Measurements from ENCODE around the gene PNPLA7.

The PNPLA7 gene

DNA sequence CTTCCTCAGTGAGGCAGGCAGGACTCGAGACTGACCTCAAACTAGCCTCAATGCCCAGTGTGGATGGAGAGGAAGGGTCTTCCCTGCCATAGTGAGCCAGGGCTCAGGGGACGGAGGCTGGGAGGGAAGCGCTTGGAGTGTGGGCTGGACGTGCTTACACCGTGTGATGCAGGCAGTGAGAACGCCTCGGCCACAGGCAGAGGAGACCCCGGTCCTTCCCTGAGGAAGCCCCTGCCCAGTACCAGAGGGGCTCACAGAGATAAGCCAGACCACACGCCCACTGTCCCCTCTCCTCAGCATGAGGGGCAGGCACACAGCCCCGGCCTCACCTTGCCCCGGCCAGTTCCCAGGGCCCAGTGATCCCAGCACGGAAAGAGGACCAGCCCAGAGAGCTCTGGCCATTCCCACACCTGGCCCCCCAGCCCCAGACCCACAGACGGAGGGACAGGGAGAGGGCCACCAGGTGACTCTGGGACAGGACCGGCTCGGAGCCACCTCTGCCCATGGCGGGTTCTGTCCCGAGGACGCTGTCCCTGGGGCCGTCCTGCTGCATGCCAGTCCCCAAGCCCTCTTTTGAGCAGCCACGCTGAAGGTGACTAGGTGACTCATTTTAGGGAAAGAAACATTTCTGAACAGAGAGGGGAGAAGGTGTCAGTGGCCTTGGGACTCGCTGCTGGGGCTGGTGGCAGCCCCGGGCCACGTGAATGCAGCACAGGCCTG, 85.0 kb downstream of the PNPLA7 start:
- H3K27me3 ChIP-seq (ENCODE audit: control insufficient read depth, insufficient read depth, low read length) = no peaks in the 10 kb centered on the region
- no peak overlapping the region for H3K4me3 ChIP-seq (ENCODE audit: low read length)
- no peaks in the 10 kb centered on the region for H3K9me3 ChIP-seq (ENCODE audit: control insufficient read depth, low read depth, low read length)
- H3K9ac ChIP-seq (ENCODE audit: low read length) = no peak overlapping the region
- H3K36me3 ChIP-seq (ENCODE audit: control insufficient read depth, low read depth, low read length) = no peaks in the 10 kb centered on the region
- no peaks in the 10 kb centered on the region for H3K4me1 ChIP-seq (ENCODE audit: control insufficient read depth, low read depth, low read length)
- H3K27ac ChIP-seq (ENCODE audit: low read length) = no peak overlapping the region

DNA sequence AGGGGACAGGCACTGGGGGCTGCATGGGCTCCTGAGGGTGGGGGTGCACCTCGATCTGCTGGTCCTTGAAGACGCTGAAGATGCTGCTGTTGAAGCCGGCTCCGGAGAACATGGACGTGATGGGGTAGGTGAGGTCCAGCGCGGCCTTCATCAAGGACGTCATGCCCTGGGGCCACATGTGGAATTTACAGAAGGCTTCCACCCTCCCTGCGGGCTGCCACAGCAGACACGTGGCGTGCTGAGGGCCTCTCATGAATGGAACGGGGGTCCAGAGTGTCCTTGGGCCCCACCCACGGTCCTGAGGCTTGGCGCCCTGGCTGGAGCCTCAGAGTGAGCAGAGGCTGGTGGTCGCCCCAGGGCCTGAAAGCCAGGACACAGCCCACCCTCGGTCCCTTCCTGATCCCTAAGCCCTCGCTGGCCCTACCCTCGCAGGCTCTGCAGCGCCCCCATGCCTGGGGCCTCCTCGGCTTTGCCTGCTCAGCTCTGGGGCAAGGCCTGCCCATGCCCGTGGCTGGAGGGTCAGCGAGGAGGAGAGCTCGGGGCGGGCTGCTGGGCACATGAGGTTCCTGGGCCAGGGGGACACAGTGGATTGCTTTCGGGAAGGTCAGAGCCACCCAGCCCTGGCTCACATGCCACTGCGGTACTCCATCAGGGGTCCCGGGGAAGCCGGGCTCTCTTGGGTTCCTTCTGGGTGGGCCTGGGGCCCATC, 85.8 kb downstream of the PNPLA7 start:
- no peaks in the 10 kb centered on the region for H3K27me3 ChIP-seq (ENCODE audit: control insufficient read depth, insufficient read depth, low read length)
- H3K36me3 ChIP-seq (ENCODE audit: control insufficient read depth, low read depth, low read length) = no peaks in the 10 kb centered on the region
- H3K4me3 ChIP-seq (ENCODE audit: low read length) = no peak overlapping the region
- H3K9me3 ChIP-seq (ENCODE audit: control insufficient read depth, low read depth, low read length) = no peaks in the 10 kb centered on the region
- no peak overlapping the region for H3K9ac ChIP-seq (ENCODE audit: low read length)
- no peaks in the 10 kb centered on the region for H3K4me1 ChIP-seq (ENCODE audit: control insufficient read depth, low read depth, low read length)
- no peak overlapping the region for H3K27ac ChIP-seq (ENCODE audit: low read length)

DNA sequence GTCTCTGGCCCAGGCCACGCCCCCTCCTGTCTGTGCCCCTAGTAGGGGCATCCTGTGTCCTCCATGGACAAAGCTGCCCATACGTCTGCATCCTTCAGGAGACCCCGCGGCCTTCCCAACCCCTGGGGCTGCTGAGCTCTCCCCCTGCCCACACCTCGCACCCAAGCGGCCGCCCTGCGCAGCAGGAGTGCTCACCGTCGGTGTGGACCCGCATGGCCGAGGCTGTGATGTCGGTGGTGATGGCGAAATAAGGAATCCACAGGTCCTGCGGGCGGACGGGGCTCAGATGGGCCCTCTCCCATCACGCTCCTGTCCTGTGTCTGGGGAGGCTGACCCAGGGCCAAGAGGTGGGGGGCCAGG, 86.3 kb downstream of the PNPLA7 start:
- Histone ChIP-seq H3K27ac (ENCODE audit: low read length) (no peak overlapping the region), H3K4me1 (ENCODE audit: control insufficient read depth, low read depth, low read length) (no peaks in the 10 kb centered on the region), H3K36me3 (ENCODE audit: control insufficient read depth, low read depth, low read length) (no peaks in the 10 kb centered on the region), H3K9me3 (ENCODE audit: control insufficient read depth, low read depth, low read length) (no peaks in the 10 kb centered on the region), H3K27me3 (ENCODE audit: control insufficient read depth, insufficient read depth, low read length) (no peaks in the 10 kb centered on the region), H3K4me3 (ENCODE audit: low read length) (no peak overlapping the region), H3K9ac (ENCODE audit: low read length) (no peak overlapping the region)

DNA sequence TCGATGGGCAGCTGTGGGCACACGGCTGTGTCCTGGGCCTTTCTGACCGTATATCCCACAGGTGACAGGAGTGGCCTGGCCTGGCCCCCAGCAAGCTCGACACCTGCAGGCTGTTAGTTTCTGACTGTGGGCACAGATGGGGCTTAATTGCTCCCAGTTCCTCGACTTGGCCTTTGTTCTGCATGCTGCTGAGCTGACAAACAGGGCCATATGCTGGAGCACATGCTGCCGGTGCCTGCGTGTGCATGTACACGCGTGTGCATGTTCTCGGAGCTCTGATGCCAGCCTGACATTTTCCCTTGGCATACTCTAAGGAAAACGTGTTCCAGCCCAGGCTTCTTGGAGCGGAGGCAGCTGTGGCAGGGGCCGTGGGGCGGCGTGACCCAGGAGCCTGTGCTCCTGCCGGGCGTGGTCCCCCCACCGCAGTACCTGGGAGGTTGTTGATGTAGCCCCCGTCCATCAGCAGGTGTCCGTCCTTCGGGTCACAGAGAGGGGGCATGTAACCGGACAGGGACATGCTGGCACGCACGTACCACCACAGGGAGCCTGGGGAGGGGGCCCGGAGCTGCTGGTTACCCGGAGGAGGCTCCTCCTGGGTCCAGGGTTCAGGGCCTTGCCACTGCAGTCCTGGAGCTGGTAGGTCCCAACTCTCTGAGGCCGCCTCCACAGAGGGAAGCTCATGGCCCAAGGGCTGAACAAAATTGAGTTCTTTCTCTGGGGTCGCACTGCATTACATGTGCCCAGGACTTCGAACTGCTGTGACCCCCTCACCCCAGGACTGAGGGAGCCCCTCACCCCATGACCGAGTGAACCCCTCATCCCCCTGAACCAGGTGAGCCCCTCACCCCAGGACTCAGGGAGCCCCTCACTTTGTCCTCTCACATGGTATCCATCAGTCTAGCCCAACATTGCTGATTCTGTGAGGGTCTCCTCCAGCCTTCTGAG, 86.9 kb downstream of the PNPLA7 start:
- Histone ChIP-seq H3K9ac (ENCODE audit: low read length) (no peak overlapping the region), H3K4me3 (ENCODE audit: low read length) (no peak overlapping the region), H3K27ac (ENCODE audit: low read length) (no peak overlapping the region)

DNA sequence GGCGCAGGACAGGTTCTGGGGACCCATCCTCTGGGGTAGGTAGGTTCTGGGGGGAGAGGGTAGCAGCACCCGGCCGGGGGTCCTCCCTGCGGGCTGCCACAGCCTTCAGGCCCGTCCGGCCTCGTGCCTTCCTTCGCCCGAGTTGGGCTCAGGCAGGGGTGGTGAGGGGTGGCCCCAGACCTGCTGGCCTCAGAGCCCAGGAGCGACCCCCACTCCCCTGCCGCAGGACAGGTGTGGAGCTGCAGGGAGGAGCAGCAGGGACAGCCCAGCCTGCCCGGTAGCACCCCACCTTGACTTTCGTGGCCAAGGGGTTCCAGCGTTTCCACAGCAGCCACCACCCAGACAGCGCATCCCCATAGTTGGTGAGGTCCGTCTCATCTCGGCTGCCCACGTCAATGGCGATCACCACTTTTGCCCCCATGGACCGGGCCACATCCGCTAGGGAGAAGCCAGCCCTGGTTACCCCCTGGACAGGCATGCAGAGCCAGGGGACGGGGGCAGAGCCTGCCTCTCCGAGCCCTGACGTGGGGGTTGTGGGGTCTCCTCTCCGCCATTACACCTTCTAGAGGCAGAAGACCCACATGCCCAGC, 87.7 kb downstream of the PNPLA7 start:
- Histone ChIP-seq H3K27ac (ENCODE audit: low read length) (no peak overlapping the region), H3K4me3 (ENCODE audit: low read length) (no peak overlapping the region), H3K36me3 (ENCODE audit: control insufficient read depth, low read depth, low read length) (no peaks in the 10 kb centered on the region), H3K27me3 (ENCODE audit: control insufficient read depth, insufficient read depth, low read length) (no peaks in the 10 kb centered on the region), H3K9ac (ENCODE audit: low read length) (no peak overlapping the region), H3K4me1 (ENCODE audit: control insufficient read depth, low read depth, low read length) (no peaks in the 10 kb centered on the region), H3K9me3 (ENCODE audit: control insufficient read depth, low read depth, low read length) (no peaks in the 10 kb centered on the region)

More for the DNA sequence above, 86.9 kb downstream of the PNPLA7 start:
- Histone ChIP-seq H3K4me1 (ENCODE audit: control insufficient read depth, low read depth, low read length) (no peaks in the 10 kb centered on the region), H3K27me3 (ENCODE audit: control insufficient read depth, insufficient read depth, low read length) (no peaks in the 10 kb centered on the region), H3K36me3 (ENCODE audit: control insufficient read depth, low read depth, low read length) (no peaks in the 10 kb centered on the region), H3K9me3 (ENCODE audit: control insufficient read depth, low read depth, low read length) (no peaks in the 10 kb centered on the region)

DNA sequence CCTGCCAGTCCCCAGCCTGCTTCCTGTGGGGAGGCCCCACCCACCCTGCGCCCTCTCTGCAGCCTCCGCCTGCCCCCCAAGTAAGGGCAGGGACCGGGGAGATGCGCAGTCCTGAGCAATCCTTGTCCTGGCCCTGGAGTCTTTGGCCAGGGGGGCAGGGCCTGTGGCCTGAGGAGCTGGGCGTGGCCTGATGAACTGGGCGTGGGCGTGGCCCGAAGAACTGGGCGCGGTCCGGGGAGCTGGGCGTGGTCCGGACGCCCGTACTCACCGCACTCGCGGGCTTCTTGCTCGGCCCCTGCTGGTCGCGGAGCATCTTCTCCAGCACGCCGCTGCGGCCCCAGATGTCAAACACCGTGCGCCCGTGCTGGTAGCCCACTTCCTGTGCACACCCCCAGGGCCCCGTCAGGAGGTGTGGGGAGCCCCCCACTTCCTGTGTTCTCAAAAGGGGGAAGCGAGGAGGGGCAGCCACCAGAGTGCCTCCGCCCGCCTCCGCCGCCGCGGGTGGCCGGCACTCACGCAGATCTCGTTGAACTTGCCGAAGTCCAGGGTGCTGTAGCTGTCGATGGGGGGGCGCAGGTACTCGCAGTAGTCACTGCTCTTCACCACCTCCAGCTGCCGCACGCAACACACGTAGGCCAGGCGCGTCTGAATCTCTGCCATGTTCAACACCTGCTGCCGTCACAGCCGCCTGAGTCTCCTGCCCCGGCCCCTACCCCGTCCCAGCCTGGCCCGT, 88.4 kb downstream of the PNPLA7 start:
- Histone ChIP-seq H3K27ac (ENCODE audit: low read length) (no peak overlapping the region), H3K36me3 (ENCODE audit: control insufficient read depth, low read depth, low read length) (no peaks in the 10 kb centered on the region), H3K9ac (ENCODE audit: low read length) (no peak overlapping the region), H3K9me3 (ENCODE audit: control insufficient read depth, low read depth, low read length) (no peaks in the 10 kb centered on the region), H3K27me3 (ENCODE audit: control insufficient read depth, insufficient read depth, low read length) (no peaks in the 10 kb centered on the region), H3K4me1 (ENCODE audit: control insufficient read depth, low read depth, low read length) (no peaks in the 10 kb centered on the region), H3K4me3 (ENCODE audit: low read length) (no peak overlapping the region)

DNA sequence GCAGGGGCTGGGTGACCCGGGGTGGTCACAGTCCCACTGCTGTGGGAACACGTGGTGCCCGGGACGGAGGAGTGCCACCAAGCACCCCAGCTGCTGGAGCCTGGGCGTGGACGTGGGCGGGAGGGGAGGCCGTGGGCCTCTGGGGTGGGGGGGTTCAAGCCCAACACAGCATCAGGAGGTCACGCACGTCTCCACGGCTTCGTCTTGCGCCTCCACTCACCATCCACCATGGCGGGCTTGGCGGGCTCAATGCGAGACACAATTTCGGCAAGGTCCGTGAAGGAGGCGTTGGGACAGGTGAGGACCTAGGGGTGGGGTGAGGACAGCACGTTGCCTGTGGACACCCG, 88.9 kb downstream of the PNPLA7 start:
- Histone ChIP-seq H3K36me3 (ENCODE audit: control insufficient read depth, low read depth, low read length) (no peaks in the 10 kb centered on the region), H3K27me3 (ENCODE audit: control insufficient read depth, insufficient read depth, low read length) (no peaks in the 10 kb centered on the region), H3K27ac (ENCODE audit: low read length) (no peak overlapping the region), H3K4me3 (ENCODE audit: low read length) (no peak overlapping the region), H3K9me3 (ENCODE audit: control insufficient read depth, low read depth, low read length) (no peaks in the 10 kb centered on the region), H3K4me1 (ENCODE audit: control insufficient read depth, low read depth, low read length) (no peaks in the 10 kb centered on the region), H3K9ac (ENCODE audit: low read length) (no peak overlapping the region)

DNA sequence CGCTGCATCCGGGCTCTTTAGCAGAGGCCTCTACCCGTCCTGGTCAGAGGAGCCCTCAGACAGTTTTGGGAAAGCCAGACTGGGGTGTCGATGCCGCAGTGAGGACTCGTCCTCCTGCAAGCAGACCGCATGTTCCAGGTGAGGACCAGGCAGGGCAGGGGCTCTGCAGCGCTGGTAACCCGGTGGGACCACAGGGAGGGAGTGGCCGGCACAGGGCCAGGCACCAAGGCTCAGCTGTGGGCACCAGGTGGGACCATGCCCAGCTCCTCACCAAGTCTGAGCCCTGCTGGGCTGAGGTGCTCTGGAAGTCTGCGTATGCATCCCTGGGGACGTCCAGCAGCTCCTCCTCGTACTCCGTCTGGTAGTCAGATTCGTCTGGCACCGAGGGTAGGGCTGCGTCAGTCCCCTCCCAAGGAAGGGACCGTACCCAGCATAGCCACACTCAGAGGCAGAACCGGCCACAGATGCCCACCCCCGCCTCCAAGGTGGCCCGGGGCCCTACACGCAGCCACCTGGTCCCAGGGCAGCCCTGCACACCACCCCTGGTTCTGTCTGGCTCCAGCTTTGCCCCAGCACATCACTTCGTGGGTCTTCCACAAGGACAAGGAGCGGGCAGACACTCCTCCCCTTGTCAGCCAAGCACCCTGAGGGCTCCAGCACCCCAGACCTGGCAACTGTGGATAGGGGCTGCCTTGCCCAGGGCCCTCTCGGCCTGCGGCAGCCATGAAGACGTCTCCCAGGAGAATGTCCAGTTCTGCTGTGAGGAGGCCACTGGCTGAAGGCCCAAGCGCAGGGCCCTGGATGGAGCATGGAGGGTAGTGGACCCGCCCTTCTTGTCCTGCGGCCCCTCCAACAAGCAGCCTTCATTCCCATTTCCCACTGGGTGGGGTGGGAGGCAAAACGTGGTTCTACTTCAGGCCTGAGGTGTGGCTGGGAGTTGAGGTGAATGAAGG, 89.6 kb downstream of the PNPLA7 start:
- no peak overlapping the region for H3K27ac ChIP-seq (ENCODE audit: low read length)
- H3K4me3 ChIP-seq (ENCODE audit: low read length) = no peak overlapping the region
- peaks cover 1% of the 10 kb centered on the region for H3K36me3 ChIP-seq (ENCODE audit: control insufficient read depth, low read depth, low read length)

DNA sequence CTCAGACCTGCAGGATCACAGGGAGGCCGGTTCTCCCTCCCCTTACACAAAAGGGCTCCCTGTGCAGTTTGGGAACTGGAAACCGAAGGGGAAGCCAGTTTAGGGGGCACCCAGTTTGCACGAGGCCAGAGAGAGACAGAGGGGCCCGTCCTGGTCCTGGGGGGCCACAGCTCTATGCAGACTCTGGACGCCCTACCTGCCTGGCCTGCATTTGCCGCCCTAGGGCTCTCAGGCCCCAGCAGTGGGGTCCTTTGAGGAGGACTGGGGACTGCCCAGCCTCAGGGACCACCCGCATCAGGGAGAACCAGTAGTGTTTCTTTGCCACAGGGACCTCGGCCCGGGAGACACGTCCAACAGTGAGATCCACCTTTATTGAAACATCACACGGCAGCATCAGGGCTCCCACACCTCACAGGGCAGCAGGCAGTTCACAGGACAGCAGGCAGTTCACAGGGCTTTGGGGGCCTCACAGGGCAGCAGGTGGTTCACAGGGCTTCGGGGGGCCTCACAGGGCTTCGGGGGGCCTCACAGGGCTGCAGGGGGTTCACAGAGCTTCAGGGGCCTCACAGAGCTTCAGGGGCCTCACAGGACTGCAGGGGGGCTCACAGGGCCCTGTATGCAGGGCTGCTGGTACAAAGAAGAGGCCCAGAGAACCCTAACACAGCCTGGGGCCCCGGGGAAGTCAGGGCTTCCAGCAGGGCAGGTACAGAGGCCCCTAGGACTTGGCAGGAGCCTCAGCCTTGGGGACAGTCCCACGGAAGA, 90.4 kb downstream of the PNPLA7 start:
- H3K4me1 ChIP-seq (ENCODE audit: control insufficient read depth, low read depth, low read length) = peaks cover 3% of the 10 kb centered on the region
- no peaks in the 10 kb centered on the region for H3K27me3 ChIP-seq (ENCODE audit: control insufficient read depth, insufficient read depth, low read length)
- H3K36me3 ChIP-seq (ENCODE audit: control insufficient read depth, low read depth, low read length) = peaks cover 4% of the 10 kb centered on the region
- no peak overlapping the region for H3K9ac ChIP-seq (ENCODE audit: low read length)
- H3K9me3 ChIP-seq (ENCODE audit: control insufficient read depth, low read depth, low read length) = no peaks in the 10 kb centered on the region
- no peak overlapping the region for H3K4me3 ChIP-seq (ENCODE audit: low read length)
- no peak overlapping the region for H3K27ac ChIP-seq (ENCODE audit: low read length)

More for the DNA sequence above, 89.6 kb downstream of the PNPLA7 start:
- H3K9ac ChIP-seq (ENCODE audit: low read length) = no peak overlapping the region
- no peaks in the 10 kb centered on the region for H3K9me3 ChIP-seq (ENCODE audit: control insufficient read depth, low read depth, low read length)
- no peaks in the 10 kb centered on the region for H3K4me1 ChIP-seq (ENCODE audit: control insufficient read depth, low read depth, low read length)
- no peaks in the 10 kb centered on the region for H3K27me3 ChIP-seq (ENCODE audit: control insufficient read depth, insufficient read depth, low read length)

DNA sequence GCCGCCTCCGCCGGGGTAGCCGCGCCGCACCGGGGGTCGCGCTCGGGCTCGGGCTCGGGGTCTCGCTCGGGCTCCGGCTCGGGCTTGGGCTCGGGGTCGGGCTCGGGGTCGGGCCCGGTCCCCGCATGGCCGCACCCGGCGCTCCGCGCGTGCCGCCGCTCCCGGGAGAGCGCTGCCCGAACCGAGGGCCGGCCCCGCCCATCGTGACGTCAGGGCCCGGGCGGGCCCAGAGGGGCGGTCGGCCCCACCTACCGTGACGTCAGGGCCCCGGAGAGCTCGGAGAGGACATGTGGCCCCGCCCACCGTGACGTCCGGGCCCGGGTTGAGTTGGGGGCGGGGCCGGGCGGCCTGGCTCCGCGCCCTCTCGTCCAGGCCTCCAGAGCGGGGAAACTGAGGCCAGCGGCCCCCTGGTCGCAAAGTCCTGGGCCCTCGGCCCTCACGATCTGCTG, 91.0 kb downstream of the PNPLA7 start, which contains the start of gene NSMF:
Gene NSMF (minus strand): TSS at position 183 of the 449 bp plus-strand sequence. CDS start 232 bp downstream, outside the sequence.
- H3K9me3 ChIP-seq (ENCODE audit: control insufficient read depth, low read depth, low read length) = no peaks in the 10 kb centered on the region

More for the DNA sequence above, 91.0 kb downstream of the PNPLA7 start, which contains the start of gene NSMF:
- H3K36me3 ChIP-seq (ENCODE audit: control insufficient read depth, low read depth, low read length) = peaks cover 4% of the 10 kb centered on the region
- peak within 1 kb of the TSS; percentile 52 for H3K9ac ChIP-seq (ENCODE audit: low read length)
- H3K4me1 ChIP-seq (ENCODE audit: control insufficient read depth, low read depth, low read length) = peaks cover 6% of the 10 kb centered on the region
- H3K27ac ChIP-seq (ENCODE audit: low read length) = no peak within 1 kb of the TSS
- peak within 1 kb of the TSS; percentile 66 for H3K4me3 ChIP-seq (ENCODE audit: low read length)
- H3K27me3 ChIP-seq (ENCODE audit: control insufficient read depth, insufficient read depth, low read length) = no peaks in the 10 kb centered on the region
